K562 (cell line): ENCODE measurements around the gene G6PC2. TPM values are rescaled to one million over a fixed set of nuclear protein-coding genes. Genes with fewer than 3 reads are reported as not detected.

Experiments
- ATAC-seq: fragments of 200-7000 bp; cut with Tn5 transposase; 3 replicates; pipeline ENCODE4 v1.9.1; 2020; ENCODE audit warnings: moderate library complexity
- BruUV-seq: library from RNA; stranded (reverse); fragments of 400-500 nt; replicated peaks from 2 replicates; lab custom pipeline; 2021; lab: Mats Ljungman, UMichigan
- CTCF ChIA-PET: fragments of 300-600 bp; formaldehyde crosslinking; extraction: SDS; loops from one replicate; lab custom pipeline; 2021; ENCODE audit warnings: low intra/inter-chr PET ratio; lab: Yijun Ruan, JAX
- POLR2A ChIA-PET: fragments of 300-600, 350-650 bp; sonication (Branson Sonifier 250); formaldehyde crosslinking; extraction: SDS; loops from one replicate; lab custom pipeline; 2021; ENCODE audit warnings: antibody characterized with exemption, inconsistent platforms; lab: Yijun Ruan, JAX
- DNase-seq, 4 experiments: peaks; one replicate each; pipeline versions ENCODE4 v3.0.0 to v3.0.0-alpha.2; 2011 to 2018; ENCODE audit warnings: low spot score in 3 of 4, mixed read lengths in 3 of 4; ENCODE audit errors: extremely low read depth in 1 of 4
- FAIRE-seq: peaks from 2 replicates; lab custom pipeline; 2011; peaks lifted over from hg19 to GRCh38; lab: Jason Lieb, UNC
- H2AFZ ChIP-seq: 2 replicates; pipeline ENCODE4 v1.6.0; 2011; ENCODE audit warnings: low read depth, low read length, control low read depth, inconsistent platforms
- H3K27ac ChIP-seq: fragments of 200-600 bp; 3 replicates; pipeline ENCODE4 v1.8.0; 2011; ENCODE audit warnings: low read depth, mild to moderate bottlenecking, control low read depth, inconsistent platforms, low read length, moderate library complexity, mixed read lengths; ENCODE audit errors: extremely low read depth
- H3K27me3 ChIP-seq, 2 experiments: fragments of 300-600 bp in 1 of 2; 2 replicates in 1 of 2; 3 replicates in 1 of 2; pipeline versions ENCODE4 v1.6.0 to v1.8.0; 2011; ENCODE audit warnings: inconsistent platforms in 2 of 2, low read length in 2 of 2, mild to moderate bottlenecking in 1 of 2, mixed read lengths in 1 of 2, moderate library complexity in 1 of 2; ENCODE audit not compliant: control insufficient read depth in 2 of 2, insufficient read depth in 2 of 2
- H3K36me3 ChIP-seq: fragments of 300-600 bp; 3 replicates; pipeline ENCODE4 v1.8.0; 2011; ENCODE audit warnings: mild to moderate bottlenecking, low read length, inconsistent platforms; ENCODE audit not compliant: control insufficient read depth, insufficient read depth
- H3K4me1 ChIP-seq, 2 experiments: fragments of 200-600 bp in 1 of 2; replicated peaks in 1 of 2; 2 replicates in 1 of 2; 3 replicates in 1 of 2; pipeline versions ENCODE4 v1.5.1 to v1.8.0; 2011; ENCODE audit warnings: inconsistent platforms in 2 of 2, low read length in 2 of 2, mild to moderate bottlenecking in 1 of 2, mixed read lengths in 1 of 2, moderate library complexity in 1 of 2; ENCODE audit not compliant: control insufficient read depth in 2 of 2, insufficient read depth in 2 of 2
- H3K4me2 ChIP-seq: 2 replicates; pipeline ENCODE4 v1.6.1; 2011; ENCODE audit warnings: low read length, control low read depth, inconsistent platforms, mixed read lengths; ENCODE audit not compliant: insufficient read depth
- H3K4me3 ChIP-seq: fragments of 200-600 bp; sonication (generic), shearing (Covaris generic); 2 replicates; pipeline ENCODE4 v1.5.1; 2016; ENCODE audit warnings: control low read depth, inconsistent platforms
- H3K79me2 ChIP-seq: fragments of 200-600 bp; 3 replicates; pipeline ENCODE4 v1.8.0; 2011; ENCODE audit warnings: low read length, inconsistent platforms; ENCODE audit not compliant: control insufficient read depth, insufficient read depth
- H3K9ac ChIP-seq, 2 experiments: 2 replicates each; pipeline versions ENCODE4 v1.6.0 to v1.6.1; 2011; ENCODE audit warnings: low read depth in 2 of 2, low read length in 2 of 2, control low read depth in 1 of 2, inconsistent platforms in 1 of 2, mild to moderate bottlenecking in 1 of 2, mixed read lengths in 1 of 2; ENCODE audit not compliant: insufficient read depth in 1 of 2
- H3K9me1 ChIP-seq: one replicate; pipeline ENCODE4 v1.6.0; 2011; ENCODE audit warnings: inconsistent platforms, mild to moderate bottlenecking, low read length, moderate library complexity; ENCODE audit not compliant: control insufficient read depth, insufficient read depth
- H3K9me3 ChIP-seq: replicated peaks from 2 replicates; pipeline ENCODE4 v1.5.1; 2011; ENCODE audit warnings: low read depth, low read length, inconsistent platforms; ENCODE audit not compliant: control insufficient read depth, insufficient read depth
- H4K20me1 ChIP-seq: replicated peaks from 2 replicates; pipeline ENCODE4 v1.6.1; 2011; ENCODE audit warnings: low read length, inconsistent platforms, mixed read lengths; ENCODE audit not compliant: control insufficient read depth, insufficient read depth
- MBD1 ChIP-seq: fragments of 250-450 bp; sonication (Bioruptor Pico); IDR thresholded peaks from 2 replicates; pipeline ENCODE4 v1.8.0; 2022; ENCODE audit warnings: inconsistent platforms
- PTTG1 ChIP-seq: fragments of 450-650 bp; IDR thresholded peaks from 2 replicates; pipeline ENCODE4 v1.6.1; 2016; ENCODE audit warnings: low read depth, mild to moderate bottlenecking, missing genetic modification characterization, missing compliant biosample characterization
- WGBS: fragments of 100-300 bp; shearing (Covaris generic); methylation state at CpG from one replicate; pipeline ENCODE4 v1.1.6; 2016; ENCODE audit warnings: low coverage, mixed read lengths; ENCODE audit not compliant: insufficient coverage; ENCODE audit errors: missing lambda C conversion rate; 5-methylcytosine and 5-hydroxymethylcytosine counted together
- in situ Hi-C: fragments of 300-500 bp; cut with MboI; formaldehyde crosslinking; loops from 4 replicates; pipeline ENCODE4 v1.15.0; 2018; ENCODE audit warnings: inconsistent platforms, mixed read lengths
- intact Hi-C: fragments of 100-400 bp; cut with micrococcal nuclease; formaldehyde crosslinking; loops from 2 replicates; pipeline ENCODE4 v1.14.2; 2022
- polyA plus RNA-seq, 8 experiments: library from polyadenylated mRNA; depleted of rRNA in 4 of 8; stranded (reverse) in 5 of 8; unstranded in 3 of 8; fragments of >200 nt; fragmentation: Nextera tagmentation in 2 of 8; fragmentation: Illumina TruSeq in 1 of 8; extraction: Ambion mirVana in 2 of 8; extraction: Trizol in 1 of 8; gene quantifications; 2 replicates each; pipeline versions ENCODE4 v1.2.1 to v1.2.3, GENCODE V29; 2011 to 2014; ENCODE audit warnings: inconsistent platforms in 1 of 8, missing spikeins in 1 of 8
- total RNA-seq, 7 experiments: library from RNA; depleted of rRNA in 6 of 7; stranded (reverse); fragments of >200 nt in 6 of 7; fragmentation: Illumina TruSeq in 2 of 7; extraction: Trizol in 2 of 7; gene quantifications; 2 replicates each; pipeline versions ENCODE4 v1.2.1 to v1.2.3, GENCODE V29; 2011 to 2021; ENCODE audit warnings: low replicate concordance in 1 of 7

The G6PC2 gene
- total and polyA plus RNA-seq, 9 of the 15 experiments (the other 6 are each of a cell fraction or from before 2014, with no cell fraction given): 0.03 to 0.15 TPM; not detected in 7

- TF ChIP-seq PTTG1 (tag) (no peak), MBD1 (CRISPR knock-in tag) (0 out of 2 replicates have a peak, but pooled peaks have one; percentile 51)
- no peak overlapping the region for H3K4me2 ChIP-seq
- peak overlapping the region; percentile 33 for H2AFZ ChIP-seq
- no peaks in the 10 kb centered on the region for H3K27me3 ChIP-seq
- ChIA-PET POLR2A (interaction anchor here (0.7 kb wide), 1 partner anchor 12 kb away, joined by 3 read pairs; no protein-coding TSS in a partner anchor), CTCF (no interaction called here)
- ATAC-seq: 0 out of 3 replicates have a peak, but pooled peaks have one; percentile 24
- H3K9ac ChIP-seq: no peak overlapping the region
- H3K9me1 ChIP-seq: no peaks in the 10 kb centered on the region
- no TSS peak for BruUV-seq
- no peaks in the 10 kb centered on the region for H4K20me1 ChIP-seq
- H3K9me3 ChIP-seq: no peaks in the 10 kb centered on the region
- H3K36me3 ChIP-seq: no peaks in the 10 kb centered on the region
- 73% methylated on average over 3 of the region's 3 CpGs for WGBS
- intact Hi-C loops: loop anchor here (10.0 kb wide), 1 partner anchor 783 kb away; no protein-coding TSS in a partner anchor
- no peaks in the 10 kb centered on the region for H3K79me2 ChIP-seq
- DNase-seq: no peak
- peaks cover 0 to 3% of the 10 kb centered on the region in 2 experiments; a peak in 3 of 5 replicates for H3K4me1 ChIP-seq
- no peak for FAIRE-seq
- H3K4me3 ChIP-seq: no peak overlapping the region
- no peak overlapping the region for H3K27ac ChIP-seq
- in situ Hi-C loops: no loop called here
These were observed 27.2 kb downstream of the G6PC2 start for GRCh38 chr2:168928113-168928831.
